ENCODE results near the gene C19orf25. TPM values are rescaled to one million over a fixed set of nuclear protein-coding genes. Genes with fewer than 3 reads are reported as not detected.

Gene C19orf25
- total RNA-seq, 4 donors from 2014 or later: 35.5 to 68.5 (median 61.9) TPM

- Histone ChIP-seq H3K36me3 (no peaks in the 10 kb centered on the region), H3K9me3 (no peaks in the 10 kb centered on the region), H3K4me3 (peak overlapping the region in 3 of 4 donors; percentile 48 to 56 (median 48)), H3K27me3 (peaks cover 0 to 68% of the 10 kb centered on the region in 2 donors), H3K4me1 (peaks cover 24 to 75% (median 58%) of the 10 kb centered on the region in 4 donors), H3K27ac (no peak overlapping the region)
- TF ChIP-seq POLR2A (IDR thresholded peaks at IDR 0.05): no peak
- DNase-seq: no peak
Measured at GRCh38 chr19:1468274-1468820, 10.7 kb downstream of the C19orf25 start.

GRCh38 chr19:1467490-1468273 lies 11.3 kb downstream of the C19orf25 start:
- Histone ChIP-seq H3K27ac (no peak overlapping the region), H3K27me3 (peaks cover 0 to 64% of the 10 kb centered on the region in 2 donors), H3K4me3 (peak overlapping the region in 3 of 4 donors; percentile 10 to 48 (median 18)), H3K36me3 (no peaks in the 10 kb centered on the region), H3K9me3 (no peaks in the 10 kb centered on the region), H3K4me1 (peaks cover 24 to 73% (median 57%) of the 10 kb centered on the region in 4 donors)
- no peak for DNase-seq
- no peak for TF ChIP-seq POLR2A (IDR thresholded peaks at IDR 0.05)

- Histone ChIP-seq H3K36me3 (no peaks in the 10 kb centered on the region), H3K4me1 (peaks cover 24 to 68% (median 55%) of the 10 kb centered on the region in 4 donors), H3K27me3 (peaks cover 0 to 59% of the 10 kb centered on the region in 2 donors), H3K9me3 (no peaks in the 10 kb centered on the region), H3K4me3 (peak overlapping the region in 2 of 4 donors; percentile 18 to 48), H3K27ac (no peak overlapping the region)
- DNase-seq: no peak
- TF ChIP-seq POLR2A (IDR thresholded peaks at IDR 0.05): no peak
- no peak for TF ChIP-seq CTCF (IDR thresholded peaks at IDR 0.05)
Measured at GRCh38 chr19:1467215-1467489, 11.9 kb downstream of the C19orf25 start.

GRCh38 chr19:1466461-1467214 lies 12.4 kb downstream of the C19orf25 start:
- DNase-seq: no peak

GRCh38 chr19:1466018-1466460 lies 13.0 kb downstream of the C19orf25 start:
- no peak for DNase-seq
- TF ChIP-seq CTCF (IDR thresholded peaks at IDR 0.05) (no peak), POLR2A (IDR thresholded peaks at IDR 0.05) (no peak)
- H3K9me3 ChIP-seq: no peaks in the 10 kb centered on the region
- H3K4me1 ChIP-seq: peaks cover 20 to 57% (median 46%) of the 10 kb centered on the region in 4 donors
- H3K36me3 ChIP-seq: no peaks in the 10 kb centered on the region
- H3K27ac ChIP-seq: no peak overlapping the region
- peaks cover 0 to 48% of the 10 kb centered on the region in 2 donors for H3K27me3 ChIP-seq
- H3K4me3 ChIP-seq: no peak overlapping the region

More at GRCh38 chr19:1466461-1467214, 12.4 kb downstream of the C19orf25 start:
- H3K4me1 ChIP-seq: peaks cover 24 to 63% (median 52%) of the 10 kb centered on the region in 4 donors
- H3K27me3 ChIP-seq: peaks cover 0 to 54% of the 10 kb centered on the region in 2 donors
- H3K27ac ChIP-seq: no peak overlapping the region
- no peaks in the 10 kb centered on the region for H3K36me3 ChIP-seq
- no peak for TF ChIP-seq CTCF (IDR thresholded peaks at IDR 0.05)
- no peak for TF ChIP-seq POLR2A (IDR thresholded peaks at IDR 0.05)
- H3K4me3 ChIP-seq: peak overlapping the region in 1 of 4 donors; percentile 3
- no peaks in the 10 kb centered on the region for H3K9me3 ChIP-seq

GRCh38 chr19:1465191-1466016 lies 13.6 kb downstream of the C19orf25 start:
- no peak overlapping the region for H3K27ac ChIP-seq

More at GRCh38 chr19:1465191-1466016, 13.6 kb downstream of the C19orf25 start:
- Histone ChIP-seq H3K4me1 (peaks cover 17 to 51% (median 39%) of the 10 kb centered on the region in 4 donors), H3K27me3 (peaks cover 0 to 41% of the 10 kb centered on the region in 2 donors), H3K4me3 (no peak overlapping the region), H3K36me3 (no peaks in the 10 kb centered on the region), H3K9me3 (no peaks in the 10 kb centered on the region)
- TF ChIP-seq CTCF (IDR thresholded peaks at IDR 0.05) (peak in 5 of 6 experiments; percentile 20 to 78 (median 67)), POLR2A (IDR thresholded peaks at IDR 0.05) (no peak)
- peak in 2 of 3 donors; percentile 72 to 84 for DNase-seq

Measured in Peyer's patch (tissue), 4 donors.